ENCODE results near the gene DNAJC15.
"Not testable (repeated sequence)": the region's sequence is repeated elsewhere in the genome, so short reads cannot be mapped to it uniquely, and the experiment has no call there.

The DNAJC15 gene

DNA sequence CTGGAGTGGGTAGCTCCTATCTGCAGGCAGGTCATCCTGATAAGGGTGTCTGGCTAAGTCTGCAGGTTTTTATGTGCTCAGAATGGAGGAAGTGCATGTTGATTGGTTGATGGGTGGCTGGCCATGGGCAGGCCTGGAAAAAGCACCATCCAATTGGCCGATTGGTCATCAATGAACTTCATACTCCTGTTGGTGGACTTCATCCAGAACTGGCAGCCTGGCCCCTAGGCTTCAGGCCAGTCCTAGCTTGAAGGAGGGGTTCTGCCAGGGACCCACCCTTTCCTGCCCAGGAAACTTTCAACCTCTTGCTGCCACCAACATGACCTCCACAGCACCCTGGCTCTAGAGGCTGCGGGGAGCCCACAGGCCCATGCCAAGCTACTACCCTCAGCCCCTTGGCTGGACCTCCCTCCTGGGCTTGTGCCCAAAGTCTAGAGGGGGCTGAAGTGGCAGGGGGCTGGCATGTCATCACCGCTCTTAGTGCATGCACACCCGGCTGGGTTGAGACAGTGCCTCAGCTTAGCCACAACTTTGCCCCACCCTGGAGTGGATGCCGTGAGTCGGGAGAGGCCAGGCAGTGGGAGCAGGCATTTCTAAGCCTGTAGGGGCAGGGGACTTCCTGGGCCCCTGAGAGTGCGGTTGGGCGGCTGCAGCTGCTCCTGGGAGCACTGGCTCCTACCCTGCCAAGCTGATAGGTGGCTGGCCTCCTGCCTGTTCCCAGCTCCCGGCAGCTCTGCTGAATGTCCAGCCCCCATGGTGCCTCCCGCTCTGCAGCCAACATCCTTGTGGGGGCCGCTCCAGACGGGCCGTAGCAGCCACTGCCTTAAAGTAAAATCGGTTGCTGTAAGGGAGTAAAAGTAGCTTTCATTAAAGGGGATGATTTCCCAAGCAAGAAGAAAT, 13.2 kb downstream of the DNAJC15 start:
- Histone ChIP-seq H3K36me3 (no peaks in the 10 kb centered on the region), H3K4me3 (ENCODE audit: low read depth, low read length) (no peak overlapping the region), H3K27me3 (no peaks in the 10 kb centered on the region), H3K4me1 (peaks cover 3% of the 10 kb centered on the region), H3K9me3 (no peaks in the 10 kb centered on the region)
- no peak for DNase-seq
- TF ChIP-seq, protein P1, sequence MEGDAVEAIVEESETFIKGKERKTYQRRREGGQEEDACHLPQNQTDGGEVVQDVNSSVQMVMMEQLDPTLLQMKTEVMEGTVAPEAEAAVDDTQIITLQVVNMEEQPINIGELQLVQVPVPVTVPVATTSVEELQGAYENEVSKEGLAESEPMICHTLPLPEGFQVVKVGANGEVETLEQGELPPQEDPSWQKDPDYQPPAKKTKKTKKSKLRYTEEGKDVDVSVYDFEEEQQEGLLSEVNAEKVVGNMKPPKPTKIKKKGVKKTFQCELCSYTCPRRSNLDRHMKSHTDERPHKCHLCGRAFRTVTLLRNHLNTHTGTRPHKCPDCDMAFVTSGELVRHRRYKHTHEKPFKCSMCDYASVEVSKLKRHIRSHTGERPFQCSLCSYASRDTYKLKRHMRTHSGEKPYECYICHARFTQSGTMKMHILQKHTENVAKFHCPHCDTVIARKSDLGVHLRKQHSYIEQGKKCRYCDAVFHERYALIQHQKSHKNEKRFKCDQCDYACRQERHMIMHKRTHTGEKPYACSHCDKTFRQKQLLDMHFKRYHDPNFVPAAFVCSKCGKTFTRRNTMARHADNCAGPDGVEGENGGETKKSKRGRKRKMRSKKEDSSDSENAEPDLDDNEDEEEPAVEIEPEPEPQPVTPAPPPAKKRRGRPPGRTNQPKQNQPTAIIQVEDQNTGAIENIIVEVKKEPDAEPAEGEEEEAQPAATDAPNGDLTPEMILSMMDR (IDR thresholded peaks at IDR 0.05; ENCODE audit: low read depth, low read length): no peak

DNA sequence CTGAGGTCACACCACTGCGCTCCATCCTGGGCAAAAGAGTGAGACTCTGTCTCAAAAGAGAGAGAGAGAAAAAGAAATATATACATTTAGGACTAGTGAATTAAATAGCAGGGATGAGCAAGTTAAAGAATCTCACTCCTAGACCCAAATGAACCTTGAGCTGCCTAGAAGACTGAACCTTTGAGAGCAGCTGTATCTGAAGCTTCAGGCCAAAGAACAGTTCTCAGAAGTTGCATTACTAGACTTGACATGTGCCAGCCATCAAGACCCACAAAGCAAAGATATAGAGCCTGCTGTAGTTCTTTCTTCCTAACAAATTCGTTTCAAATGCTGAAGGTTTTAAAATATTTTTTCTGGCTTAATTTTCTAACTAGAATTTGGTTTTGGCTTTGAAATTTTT, 16.6 kb downstream of the DNAJC15 start:
- Histone ChIP-seq H3K4me3 (ENCODE audit: low read depth, low read length) (no peak overlapping the region), H3K36me3 (no peaks in the 10 kb centered on the region), H3K4me1 (peaks cover 8% of the 10 kb centered on the region), H3K27me3 (no peaks in the 10 kb centered on the region), H3K9me3 (no peaks in the 10 kb centered on the region)
- TF ChIP-seq, protein P1 (IDR thresholded peaks at IDR 0.05; ENCODE audit: low read depth, low read length): no peak
- no peak for DNase-seq

DNA sequence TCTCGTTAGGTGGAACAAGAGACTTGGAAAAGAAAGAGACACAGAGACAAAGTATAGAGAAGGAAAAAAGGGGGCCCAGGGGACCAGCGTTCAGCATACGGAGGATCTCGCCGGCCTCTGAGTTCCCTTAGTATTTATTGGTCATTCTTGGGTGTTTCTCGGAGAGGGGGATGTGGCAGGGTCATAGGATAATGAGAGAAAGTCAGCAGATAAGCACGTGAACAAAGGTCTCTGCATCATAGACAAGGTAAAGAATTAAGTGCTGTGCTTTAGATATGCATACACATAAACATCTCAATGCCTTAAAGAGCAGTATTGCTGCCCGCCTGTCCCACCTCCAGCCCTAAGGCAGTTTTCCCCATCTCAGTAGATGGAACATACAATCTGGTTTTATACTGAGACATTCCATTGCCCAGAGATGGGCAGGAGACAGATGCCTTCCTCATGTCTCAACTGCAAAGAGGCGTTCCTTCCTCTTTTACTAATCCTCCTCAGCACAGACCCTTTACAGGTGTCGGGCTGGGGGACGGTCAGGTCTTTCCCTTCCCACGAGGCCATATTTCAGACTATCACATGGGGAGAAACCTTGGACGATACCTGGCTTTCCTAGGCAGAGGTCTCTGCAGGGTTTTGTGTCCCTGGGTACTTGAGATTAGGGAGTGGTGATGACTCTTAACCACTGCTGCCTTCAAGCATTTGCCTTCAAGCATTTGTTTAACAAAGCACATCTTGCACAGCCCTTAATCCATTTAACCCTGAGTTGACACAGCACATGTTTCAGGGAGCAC, 17.4 kb downstream of the DNAJC15 start:
- not testable (repeated sequence) for H3K4me1 ChIP-seq, H3K9me3 ChIP-seq

DNA sequence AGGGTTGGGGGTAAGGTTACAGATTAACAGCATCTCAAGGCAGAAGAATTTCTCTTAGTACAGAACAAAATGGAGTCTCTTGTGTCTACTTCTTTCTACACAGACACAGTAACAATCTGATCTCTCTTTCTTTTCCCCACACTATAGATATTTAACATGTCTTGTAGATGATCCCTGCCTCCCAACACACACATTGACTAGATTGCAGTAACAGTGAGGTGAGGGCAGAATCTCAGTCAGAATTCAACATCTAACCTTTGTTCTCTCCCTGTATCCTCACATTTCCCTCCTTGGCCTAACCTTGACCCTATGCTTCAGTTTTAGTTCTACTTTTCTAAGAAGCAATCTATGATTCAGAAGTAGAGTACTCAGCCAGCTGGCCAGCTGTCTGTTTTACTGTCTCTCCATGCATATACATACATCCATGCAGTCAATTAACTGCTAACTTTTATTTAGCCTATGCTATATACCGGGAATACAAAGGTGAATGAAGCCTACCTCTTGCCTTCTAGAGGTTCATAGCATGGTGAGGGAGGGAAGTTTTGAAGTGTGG, 18.1 kb downstream of the DNAJC15 start:
- Histone ChIP-seq H3K27me3 (no peaks in the 10 kb centered on the region), H3K36me3 (no peaks in the 10 kb centered on the region), H3K4me3 (ENCODE audit: low read depth, low read length) (no peak overlapping the region), H3K9me3 (no peaks in the 10 kb centered on the region), H3K4me1 (peaks cover 9% of the 10 kb centered on the region)
- TF ChIP-seq, protein P1 (IDR thresholded peaks at IDR 0.05; ENCODE audit: low read depth, low read length): no peak
- DNase-seq: no peak

More for the DNA sequence above, 17.4 kb downstream of the DNAJC15 start:
- DNase-seq; H3K27me3 ChIP-seq; H3K4me3 ChIP-seq (ENCODE audit: low read depth, low read length); H3K36me3 ChIP-seq: not testable (repeated sequence)

DNA sequence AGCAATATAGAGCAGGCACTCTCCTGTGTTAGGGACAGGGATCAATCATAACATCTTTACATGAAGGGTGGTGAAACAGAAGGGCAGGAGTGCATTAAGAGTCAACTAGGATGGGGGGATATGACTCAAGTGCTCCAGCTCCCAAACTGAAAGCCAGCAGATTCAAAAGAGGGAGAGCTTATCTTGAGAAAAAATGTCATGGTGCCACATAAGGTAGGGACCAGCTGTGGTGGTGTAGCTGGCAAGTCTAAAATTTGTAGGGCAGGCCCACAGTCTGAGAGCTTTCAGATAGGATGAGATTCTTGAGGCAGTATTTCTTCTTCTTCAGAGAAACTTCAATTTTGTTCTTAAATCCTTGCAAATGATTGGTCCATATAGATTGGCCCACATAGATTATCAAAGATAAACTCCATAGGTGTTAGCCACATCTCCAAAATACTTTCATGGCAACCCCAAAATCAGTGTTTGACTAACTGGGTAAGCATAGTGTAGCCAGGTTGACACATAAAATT, 19.1 kb downstream of the DNAJC15 start:
- Histone ChIP-seq H3K4me1 (peaks cover 6% of the 10 kb centered on the region; the same call in 1 of the 2 replicates), H3K4me3 (ENCODE audit: low read depth, low read length) (no peak overlapping the region), H3K36me3 (no peaks in the 10 kb centered on the region), H3K9me3 (no peaks in the 10 kb centered on the region), H3K27me3 (no peaks in the 10 kb centered on the region)
- TF ChIP-seq, protein P1 (IDR thresholded peaks at IDR 0.05; ENCODE audit: low read depth, low read length): no peak
- DNase-seq: no peak

DNA sequence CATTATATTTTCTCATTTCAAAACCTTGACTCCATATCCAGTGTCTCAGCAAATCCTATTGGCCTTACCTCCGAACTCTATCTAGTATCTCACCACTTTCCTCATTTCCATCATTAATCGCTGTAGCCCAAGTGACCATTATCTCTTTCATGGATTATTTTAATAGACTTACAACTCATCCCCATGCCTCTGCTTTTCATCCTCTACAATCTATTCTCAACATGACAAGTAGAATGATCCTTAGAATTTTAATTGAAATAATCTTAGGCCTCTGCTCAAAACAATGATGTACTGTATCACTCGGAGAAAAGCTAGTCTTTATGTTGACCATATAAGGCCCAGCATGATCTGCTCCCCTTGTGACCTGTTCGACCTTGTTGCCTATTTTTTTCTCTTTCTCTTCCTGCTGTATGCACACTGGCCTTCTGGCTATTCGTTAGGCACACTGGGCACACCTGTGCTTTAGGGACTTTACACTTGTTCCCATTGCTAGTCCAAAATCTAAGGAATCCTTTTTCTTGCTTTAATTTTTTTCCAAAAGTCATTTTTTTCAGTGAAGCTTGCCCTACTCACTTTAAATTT, 21.4 kb downstream of the DNAJC15 start:
- TF ChIP-seq, protein P1 (IDR thresholded peaks at IDR 0.05; ENCODE audit: low read depth, low read length): no peak
- Histone ChIP-seq H3K9me3 (no peaks in the 10 kb centered on the region), H3K36me3 (no peaks in the 10 kb centered on the region), H3K4me1 (peaks cover 6% of the 10 kb centered on the region; the same call in 1 of the 2 replicates), H3K27me3 (no peaks in the 10 kb centered on the region), H3K4me3 (ENCODE audit: low read depth, low read length) (no peak overlapping the region)
- no peak for DNase-seq

DNA sequence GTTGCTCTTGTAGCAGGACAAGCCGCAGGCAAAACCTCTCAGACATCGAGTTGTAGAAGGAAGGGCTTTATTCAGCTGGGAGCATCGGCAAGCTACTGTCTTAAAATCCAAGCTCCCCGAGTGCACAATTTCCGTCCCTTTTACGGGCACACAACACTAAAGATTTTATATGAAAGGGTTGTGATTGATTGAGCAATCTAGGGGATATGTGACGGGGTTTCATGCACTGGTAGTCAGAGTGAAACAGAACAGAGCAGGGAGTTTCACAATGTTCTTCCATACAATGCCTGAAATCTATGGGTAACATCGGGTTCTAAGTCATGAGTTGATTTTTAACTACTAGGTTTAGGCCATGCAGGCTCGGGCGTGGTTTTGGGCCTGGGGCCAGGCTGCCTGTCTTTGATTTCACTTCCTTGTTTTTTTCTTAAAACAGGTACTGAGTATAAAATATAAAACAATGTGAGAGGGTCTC, 22.0 kb downstream of the DNAJC15 start:
- H3K4me3 ChIP-seq (ENCODE audit: low read depth, low read length); H3K36me3 ChIP-seq; H3K27me3 ChIP-seq; H3K4me1 ChIP-seq; H3K9me3 ChIP-seq; DNase-seq: not testable (repeated sequence)

Measured in BE2C (cell line).